GM18907 (cell line): Measurements from ENCODE around the gene TTLL10.

Experiments
- ATAC-seq: cut with Tn5 transposase; IDR thresholded peaks from one replicate; pipeline ENCODE4 v1.9.1; 2021; ENCODE audit warnings: mild to moderate bottlenecking, moderate library complexity; ENCODE audit not compliant: unreplicated experiment

TTLL10 gene, protein sequence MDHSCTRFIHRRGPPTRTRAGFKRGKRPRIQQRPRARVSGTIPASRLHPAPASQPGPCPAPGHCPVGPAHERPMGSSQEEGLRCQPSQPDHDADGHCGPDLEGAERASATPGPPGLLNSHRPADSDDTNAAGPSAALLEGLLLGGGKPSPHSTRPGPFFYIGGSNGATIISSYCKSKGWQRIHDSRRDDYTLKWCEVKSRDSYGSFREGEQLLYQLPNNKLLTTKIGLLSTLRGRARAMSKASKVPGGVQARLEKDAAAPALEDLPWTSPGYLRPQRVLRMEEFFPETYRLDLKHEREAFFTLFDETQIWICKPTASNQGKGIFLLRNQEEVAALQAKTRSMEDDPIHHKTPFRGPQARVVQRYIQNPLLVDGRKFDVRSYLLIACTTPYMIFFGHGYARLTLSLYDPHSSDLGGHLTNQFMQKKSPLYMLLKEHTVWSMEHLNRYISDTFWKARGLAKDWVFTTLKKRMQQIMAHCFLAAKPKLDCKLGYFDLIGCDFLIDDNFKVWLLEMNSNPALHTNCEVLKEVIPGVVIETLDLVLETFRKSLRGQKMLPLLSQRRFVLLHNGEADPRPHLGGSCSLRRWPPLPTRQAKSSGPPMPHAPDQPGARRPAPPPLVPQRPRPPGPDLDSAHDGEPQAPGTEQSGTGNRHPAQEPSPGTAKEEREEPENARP

GRCh38 chr1:1173793-1174415 lies at the start of gene TTLL10:
TSS of gene TTLL10 (plus strand) at chr1:1173880. CDS start at chr1:1179216, 5,336 bp downstream.
- ATAC-seq: no peak

DNA sequence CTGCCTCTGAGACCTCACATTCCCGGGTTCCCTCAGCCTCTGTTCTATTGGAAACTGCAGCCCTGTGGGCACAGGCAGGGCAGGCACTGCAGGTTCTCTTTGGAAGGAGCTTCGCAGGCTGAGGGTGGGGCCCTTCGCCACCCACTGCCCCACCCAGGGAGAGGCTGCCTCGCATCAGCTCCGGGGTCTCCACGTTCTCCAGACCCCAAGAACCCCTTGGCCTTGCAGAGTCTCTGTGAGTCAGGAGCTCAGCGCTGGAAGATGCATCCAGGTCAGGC lies 49.2 kb upstream of the TTLL10 start:
- no peak for ATAC-seq

GRCh38 chr1:1124786-1125642 lies 48.7 kb upstream of the TTLL10 start:
- no peak for ATAC-seq

DNA sequence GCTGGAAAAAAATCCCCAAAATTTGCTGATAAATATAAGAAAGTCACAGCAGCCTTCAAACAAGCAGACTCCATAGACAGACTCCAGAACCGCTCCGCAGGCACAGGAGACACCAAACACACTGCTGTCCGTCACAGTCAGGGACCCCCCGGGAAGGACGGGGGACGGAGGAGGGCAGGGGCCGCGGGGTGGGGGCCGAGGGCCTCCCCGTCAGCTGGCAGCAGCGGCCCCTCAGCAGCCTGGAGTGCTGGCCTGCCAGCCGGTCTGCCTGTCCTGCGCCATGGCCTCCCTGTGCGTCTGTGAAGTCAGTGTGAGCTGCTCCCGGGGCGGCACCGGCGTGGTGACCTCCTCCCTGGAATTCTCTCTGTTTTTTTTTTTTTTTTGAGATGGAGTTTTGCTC lies 47.7 kb upstream of the TTLL10 start:
- no peak for ATAC-seq

DNA sequence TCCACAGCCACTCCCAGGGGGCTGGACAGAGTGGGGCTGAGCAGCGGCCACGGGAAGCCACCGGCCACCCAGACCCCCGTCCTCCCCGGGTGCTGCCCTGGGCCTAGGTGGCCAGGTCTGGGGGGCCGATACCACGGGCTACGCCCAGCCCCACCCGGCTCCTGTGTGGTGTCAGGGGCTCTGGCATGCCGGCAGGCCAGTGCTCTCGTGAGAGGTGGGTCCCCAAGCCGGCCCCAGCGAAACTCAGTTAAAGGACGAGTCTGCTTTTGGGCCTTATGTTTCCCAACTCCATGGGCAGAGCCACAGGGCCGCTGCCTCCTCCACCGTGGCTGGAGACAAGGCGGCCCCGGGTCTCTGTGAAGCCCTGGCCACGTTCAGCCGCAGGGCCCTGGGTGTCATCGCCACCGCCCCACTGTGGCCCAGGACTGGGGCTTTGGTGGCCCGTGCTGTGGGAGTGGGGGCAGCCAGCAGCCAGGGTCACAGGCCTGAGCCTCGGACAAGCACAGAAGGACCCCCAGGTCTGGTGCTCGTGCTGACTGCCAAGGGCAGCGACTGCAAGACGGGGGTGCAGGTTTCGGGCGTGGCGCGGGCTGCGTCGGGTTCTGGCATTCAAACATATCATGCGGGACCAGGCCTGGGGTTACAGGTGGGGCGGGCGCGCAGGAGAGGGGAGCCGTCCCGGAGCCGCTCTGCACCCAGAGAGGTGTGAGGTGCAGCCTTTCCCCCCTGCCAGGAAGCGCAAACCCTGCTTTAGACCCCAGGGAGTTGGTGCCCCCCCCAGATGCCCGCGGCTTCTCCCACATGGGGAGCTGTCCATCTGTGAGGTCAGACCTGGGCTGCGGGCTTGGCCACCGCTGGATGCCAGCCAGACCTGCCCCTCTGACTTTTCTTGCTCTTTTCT lies 45.9 kb upstream of the TTLL10 start:
- no peak for ATAC-seq

DNA sequence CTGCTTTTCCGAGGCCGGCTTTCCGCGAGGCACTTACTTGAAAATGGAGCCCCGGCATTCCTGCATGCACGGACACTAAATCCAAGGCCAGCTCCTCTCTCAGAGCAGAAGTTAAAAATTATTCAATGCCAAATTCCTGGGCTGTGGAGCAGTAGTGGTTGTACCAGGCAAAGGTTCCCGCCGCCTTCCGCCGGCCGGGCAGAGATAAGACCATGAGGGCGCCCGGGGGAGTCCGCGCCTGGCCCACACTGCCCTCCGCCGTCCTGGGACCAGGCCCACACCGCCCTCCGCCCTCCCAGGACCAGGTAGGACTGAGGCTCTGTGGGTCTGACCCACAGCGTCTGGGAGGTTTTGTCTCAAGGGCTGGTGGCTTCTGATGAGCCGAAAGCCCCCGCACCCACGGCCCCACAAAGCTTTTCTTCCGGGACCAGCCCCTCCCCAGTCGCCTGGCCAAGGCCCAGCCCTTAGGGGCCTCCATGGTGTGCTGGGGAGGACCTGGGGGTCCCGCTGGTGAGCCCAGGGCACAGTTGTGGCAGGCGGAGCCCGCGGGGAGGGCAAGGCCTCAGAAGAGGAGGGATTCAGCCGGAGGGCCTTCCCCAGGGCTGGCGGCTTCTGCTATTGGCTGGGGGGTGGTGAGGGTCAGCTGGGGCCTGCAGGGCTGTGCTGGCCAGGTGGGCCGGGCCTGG lies 45.1 kb upstream of the TTLL10 start:
- ATAC-seq: no peak

DNA sequence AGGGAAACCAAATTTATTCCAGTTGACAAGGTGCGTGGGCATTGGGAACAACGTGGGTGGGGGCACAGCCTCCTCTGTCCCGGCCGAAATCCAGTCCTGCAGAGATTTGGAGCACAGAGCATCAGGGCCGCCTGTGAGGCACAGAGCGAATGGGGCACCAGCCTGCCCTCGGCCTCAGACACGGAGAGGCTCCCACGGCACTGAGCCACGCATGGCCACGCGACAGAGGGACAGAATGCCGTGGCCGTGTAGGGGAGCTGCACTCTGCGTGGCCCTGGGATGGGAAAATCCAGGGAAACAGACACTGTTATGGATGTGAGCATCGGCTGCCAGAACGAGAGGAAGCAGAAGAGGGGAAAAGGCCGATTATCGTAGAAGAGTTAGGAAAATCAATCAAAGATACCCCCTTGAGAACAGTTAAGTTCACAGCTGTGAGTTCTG lies 44.3 kb upstream of the TTLL10 start:
- no peak for ATAC-seq

- no peak for ATAC-seq
Measured at GRCh38 chr1:1130206-1131120, 43.2 kb upstream of the TTLL10 start.

GRCh38 chr1:1132042-1132950 lies 41.4 kb upstream of the TTLL10 start:
- ATAC-seq: no peak

GRCh38 chr1:1132956-1133750 lies 40.5 kb upstream of the TTLL10 start:
- no peak for ATAC-seq

GRCh38 chr1:1134300-1134970 lies 39.2 kb upstream of the TTLL10 start:
- ATAC-seq: no peak

GRCh38 chr1:1135339-1136136 lies 38.1 kb upstream of the TTLL10 start:
- ATAC-seq: no peak

DNA sequence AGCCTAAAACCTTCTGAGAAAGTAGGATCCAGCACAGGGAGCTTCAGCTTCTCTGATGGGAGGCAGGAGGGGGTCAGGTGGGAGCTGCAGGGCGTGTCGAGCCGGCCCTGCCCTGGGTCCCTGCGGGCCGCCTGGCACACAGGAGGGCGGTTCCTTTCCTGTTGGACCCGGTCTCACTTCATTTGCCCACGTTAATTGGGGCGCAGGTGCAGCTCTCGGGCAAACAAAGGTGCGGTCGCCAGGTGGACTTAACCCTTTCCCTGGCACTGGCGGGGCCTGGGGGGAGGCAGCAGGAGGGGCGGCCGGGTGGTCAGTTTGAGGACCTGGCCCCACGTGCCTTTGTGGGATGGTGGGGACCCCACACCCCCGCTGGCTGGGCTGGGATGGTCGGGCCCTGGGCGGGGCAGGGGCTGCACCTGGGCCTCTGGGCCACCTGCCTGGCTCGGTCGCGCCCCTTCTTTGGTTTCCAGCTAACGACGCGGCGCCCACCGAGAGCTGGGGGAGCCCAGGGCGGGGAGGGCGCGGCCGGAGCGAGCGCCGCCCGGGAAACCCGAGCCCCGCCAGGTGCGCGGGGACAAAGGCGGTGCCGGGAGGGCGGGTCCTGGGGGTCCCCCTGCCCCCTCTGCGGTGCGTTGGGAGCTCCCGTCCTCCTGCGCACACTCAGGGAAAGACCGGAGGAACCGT lies 37.0 kb upstream of the TTLL10 start:
- peak; percentile 30 for ATAC-seq

GRCh38 chr1:1137256-1138045 lies 36.2 kb upstream of the TTLL10 start:
- ATAC-seq: peak; percentile 48
